Renal cortex interstitium (tissue), 11 donors: Measurements from ENCODE around the gene FCMR. TPM values are rescaled to one million over a fixed set of nuclear protein-coding genes. Genes with fewer than 3 reads are reported as not detected.

ENCODE experiments used
- DNase-seq, 11 donors: peaks; one replicate each; pipeline ENCODE4 v3.0.0-alpha.2; 2013; ENCODE audit warnings: low read depth in 9 of 11, low spot score in 4 of 11; ENCODE audit errors: extremely low read depth in 1 of 11
- polyA plus RNA-seq, 3 donors: library from polyadenylated mRNA; unstranded; fragments of 120-200 nt; gene quantifications; one replicate each; pipeline ENCODE4 v1.2.1, GENCODE V29; 2013; ENCODE audit not compliant: insufficient read length in 3 of 3

Gene FCMR
- polyA plus RNA-seq, 3 donors = 1.6 to 1.8 (median 1.7) TPM

DNA sequence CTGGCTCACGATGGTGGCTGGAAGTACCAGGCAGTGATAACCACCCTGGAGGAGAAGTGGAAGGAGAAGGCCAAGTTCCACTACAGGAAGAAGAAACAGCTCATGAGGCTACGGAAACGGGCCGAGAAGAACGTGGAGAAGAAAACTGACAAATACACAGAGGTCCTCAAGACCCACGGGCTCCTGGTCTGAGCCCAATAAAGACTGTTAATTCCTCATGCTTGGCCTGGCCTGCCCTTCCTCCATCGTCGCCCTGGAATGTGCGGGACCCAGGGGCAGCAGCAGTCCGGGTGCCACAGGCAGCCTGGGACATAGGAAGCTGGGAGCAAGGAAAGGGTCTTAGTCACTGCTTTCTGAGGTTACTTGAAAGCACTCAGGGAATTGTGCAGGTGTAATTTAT lies 13.7 kb downstream of the FCMR start:
- no peak for DNase-seq

DNA sequence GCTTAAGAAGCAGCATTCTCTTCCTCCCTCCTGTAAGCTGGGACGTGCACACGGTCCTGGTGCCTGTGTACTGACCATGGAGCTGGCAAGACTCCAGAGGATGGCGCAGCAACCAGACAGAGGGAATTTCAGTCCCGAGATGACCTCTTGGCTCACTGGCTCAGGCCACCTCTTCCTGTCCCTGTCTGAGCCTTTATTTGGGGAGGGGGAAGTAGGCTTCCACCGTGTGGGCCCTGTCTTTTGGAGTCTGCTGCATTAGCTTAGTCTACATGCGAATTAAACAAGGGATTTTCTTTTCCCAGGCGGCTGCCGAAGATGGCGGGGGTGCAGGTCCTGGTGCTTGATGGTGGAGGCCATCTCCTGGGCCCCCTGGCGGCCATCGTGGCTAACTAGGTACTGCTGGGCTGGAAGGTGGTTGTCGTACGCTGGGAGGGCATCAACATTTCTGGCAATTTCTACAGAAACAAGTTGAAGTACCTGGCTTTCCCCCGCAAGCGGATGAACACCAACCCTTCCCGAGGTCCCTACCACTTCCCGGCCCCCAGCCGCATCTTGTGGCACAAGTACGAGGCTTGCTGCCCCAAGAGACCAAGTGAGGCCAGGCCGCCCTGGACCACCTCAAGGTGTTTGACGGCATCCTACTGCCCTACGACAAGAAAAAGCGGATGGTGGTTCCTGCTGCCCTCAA lies 14.3 kb downstream of the FCMR start:
- DNase-seq = no peak

DNA sequence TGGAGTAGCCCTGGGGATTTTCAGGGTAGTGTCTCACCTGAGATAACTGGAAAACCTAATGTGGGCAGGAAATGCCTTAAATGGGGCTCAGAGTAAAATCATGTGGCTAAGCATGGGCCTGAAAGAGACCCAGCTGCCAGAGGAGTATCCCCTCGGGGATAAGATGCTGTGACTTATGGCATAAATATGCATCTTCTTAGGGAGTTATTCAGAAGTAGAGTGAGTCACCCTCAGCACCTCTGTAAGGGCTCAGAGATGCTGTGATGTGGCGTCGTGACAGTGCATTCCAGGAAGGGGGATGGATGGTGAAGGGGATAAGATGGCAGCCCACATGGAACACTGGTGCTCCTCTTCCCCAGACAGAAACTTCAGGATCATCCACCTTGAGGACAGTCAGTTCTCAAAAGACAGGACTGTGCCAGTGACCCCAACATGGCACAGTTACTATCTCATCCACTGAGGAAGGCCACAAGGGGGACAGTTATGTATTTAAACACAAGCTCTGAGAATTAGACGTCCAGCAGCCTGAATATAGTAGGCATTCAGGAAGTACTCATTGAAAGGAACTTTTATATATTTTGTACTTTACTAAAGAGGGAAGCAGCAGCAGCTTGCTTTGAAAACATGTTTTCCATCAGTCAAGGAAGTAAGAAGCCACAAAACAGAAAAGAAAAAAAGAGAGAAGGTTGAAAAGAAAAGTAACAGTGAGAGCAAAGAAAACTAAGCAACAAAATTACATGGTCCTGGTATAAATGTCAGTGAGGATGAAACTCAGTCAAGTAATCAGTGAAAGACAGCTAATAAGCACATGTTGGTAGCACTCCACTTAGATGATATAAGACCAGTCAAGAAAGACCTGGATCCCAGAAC lies 16.2 kb downstream of the FCMR start:
- no peak for DNase-seq

DNA sequence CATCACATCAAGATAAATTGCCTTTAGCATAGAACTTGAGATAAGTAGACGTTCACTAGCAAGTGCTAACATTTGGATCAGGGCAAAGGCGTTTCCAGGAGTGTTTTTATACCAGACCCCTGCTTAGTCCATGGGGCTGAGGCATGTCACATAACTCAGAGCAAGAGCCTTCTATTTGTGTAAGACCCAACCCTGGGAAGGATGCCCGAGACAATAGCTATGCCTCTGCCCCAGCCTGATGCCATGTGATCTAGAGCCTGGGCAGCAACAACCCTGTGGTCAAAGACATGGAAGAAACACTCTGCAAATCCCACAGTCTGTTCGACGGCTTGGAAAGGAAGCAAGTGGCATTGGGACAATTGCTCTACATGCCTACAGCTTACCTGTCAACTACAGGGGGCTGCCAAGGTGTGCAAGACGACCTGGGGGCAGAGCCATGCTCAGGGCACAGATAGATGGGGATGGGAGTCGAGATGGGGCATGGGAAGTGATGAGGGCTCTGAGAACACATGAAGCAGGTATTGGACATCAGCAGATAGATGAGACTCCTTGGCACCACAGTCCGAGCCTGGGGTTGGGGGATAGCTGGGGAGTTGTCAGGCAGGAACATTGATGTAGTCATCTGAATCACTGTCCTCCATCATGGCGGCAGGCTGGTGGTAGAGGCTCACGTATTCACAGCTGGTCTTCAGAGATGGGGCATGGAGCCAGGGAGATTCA lies 17.2 kb downstream of the FCMR start:
- no peak for DNase-seq

DNA sequence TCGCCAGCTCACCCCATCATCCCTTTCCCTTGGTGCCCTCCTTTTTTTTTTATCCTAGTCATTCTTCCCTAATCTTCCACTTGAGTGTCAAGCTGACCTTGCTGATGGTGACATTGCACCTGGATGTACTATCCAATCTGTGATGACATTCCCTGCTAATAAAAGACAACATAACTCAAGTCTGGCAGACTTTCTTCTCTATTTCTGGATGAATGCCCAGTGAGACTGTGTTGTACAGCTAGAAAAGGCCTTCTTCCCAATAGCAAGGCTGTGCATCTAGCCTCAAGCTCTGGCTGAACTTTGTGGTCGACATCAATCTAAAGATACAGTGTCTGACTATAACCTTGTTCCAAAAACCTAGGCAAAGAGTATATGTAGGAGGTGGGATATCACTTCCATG lies 18.1 kb downstream of the FCMR start:
- no peak for DNase-seq

DNA sequence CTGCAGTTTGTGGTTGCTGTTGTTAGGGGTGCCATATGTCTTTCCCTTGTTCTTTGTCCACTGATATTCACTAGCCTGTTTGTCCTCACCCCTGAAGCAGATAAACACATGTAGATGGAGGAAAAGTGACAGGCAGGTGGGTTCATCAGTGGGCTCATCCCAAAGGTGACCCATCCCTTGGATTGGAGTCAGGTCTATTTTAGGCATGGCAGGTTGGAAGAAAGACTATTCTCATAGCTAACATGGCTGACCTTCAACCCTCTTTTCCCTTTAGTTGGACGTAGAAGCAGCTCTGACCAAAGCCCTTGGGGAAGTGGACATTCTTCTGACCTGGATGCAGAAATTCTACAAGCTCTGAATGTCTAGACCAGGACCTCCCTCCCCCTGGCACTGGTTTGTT lies 19.0 kb downstream of the FCMR start:
- DNase-seq = no peak

DNA sequence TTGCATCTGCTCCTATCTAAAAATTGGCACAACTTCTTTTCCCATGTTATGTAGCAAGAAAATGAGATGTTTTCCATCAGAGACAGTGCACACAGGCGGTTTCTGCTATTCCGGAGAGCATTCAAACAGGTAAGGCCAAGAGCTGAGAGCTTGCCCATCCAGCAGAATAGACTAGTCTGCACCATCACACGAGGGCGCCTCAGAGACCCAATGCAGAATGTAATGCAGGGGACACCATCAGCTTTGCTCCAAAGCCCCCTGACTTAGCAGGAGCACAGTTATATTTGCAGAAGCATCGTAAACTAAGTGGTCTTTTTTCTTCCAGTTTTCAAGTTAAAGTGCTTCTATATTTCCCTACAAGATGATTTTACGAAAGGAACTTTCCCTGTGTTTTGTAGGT lies 19.8 kb downstream of the FCMR start:
- DNase-seq = no peak

DNA sequence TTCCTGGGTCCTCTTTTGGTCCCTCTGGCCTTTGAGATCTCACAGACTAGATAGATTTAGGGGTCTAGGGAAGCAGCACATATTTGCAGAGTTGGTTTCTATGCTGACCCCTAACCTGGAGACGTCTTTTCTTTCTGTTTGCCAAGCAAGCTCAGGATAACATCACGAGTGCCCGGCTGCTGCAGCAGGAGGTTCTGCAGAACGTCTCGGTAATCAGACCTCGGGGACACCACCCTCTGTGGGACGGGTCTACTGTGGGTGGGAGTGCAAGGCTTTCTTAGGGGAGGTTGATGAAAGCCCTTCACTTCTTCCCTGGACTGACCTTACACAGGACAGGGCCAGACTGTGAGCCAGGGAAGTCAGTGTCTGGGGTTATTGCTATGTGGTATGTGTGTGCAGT lies 21.6 kb downstream of the FCMR start:
- no peak for DNase-seq

DNA sequence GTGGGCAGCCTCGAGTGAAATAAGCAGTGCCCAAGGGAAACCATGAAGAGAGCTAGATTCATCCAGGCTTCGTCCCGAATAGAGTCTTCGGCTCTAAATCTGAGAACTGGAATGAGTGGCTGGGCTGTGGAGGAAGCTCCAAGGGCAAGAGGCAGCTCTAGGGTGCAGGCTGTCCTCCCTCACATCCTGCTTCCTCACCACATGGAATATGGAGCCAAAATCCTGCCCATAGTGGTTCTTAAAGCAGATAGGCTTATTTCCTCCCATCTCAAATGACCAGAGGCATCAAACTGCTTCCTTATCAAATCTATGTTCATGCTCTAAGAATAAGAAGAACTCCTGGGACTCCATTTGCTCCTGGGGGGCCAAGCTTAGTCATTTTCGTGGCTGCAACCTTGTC lies 22.0 kb downstream of the FCMR start:
- DNase-seq = no peak

DNA sequence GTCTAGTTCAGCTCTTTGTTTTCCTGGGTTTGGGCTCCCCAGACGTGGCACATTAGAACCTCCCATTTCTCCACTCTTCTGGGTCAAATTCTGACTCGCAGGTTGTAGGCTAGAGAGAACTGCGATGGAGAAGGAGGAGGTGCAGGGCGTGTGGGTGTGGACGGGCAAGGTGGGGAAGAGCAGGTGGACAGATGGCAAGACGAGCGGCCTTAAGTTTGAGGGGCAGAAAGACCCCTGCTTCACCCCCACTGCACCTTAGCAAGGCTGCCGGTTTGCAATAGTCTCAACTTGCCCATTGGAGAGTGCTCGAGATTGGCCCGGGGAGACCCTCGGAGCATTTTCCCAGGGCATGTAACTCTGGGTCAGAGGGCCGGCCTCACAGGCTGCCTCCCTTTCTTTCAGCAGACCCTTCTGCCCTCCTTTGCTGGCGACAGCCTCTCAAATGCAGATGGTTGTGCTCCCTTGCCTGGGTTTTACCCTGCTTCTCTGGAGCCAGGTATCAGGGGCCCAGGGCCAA lies 22.8 kb downstream of the FCMR start:
- no peak for DNase-seq

DNA sequence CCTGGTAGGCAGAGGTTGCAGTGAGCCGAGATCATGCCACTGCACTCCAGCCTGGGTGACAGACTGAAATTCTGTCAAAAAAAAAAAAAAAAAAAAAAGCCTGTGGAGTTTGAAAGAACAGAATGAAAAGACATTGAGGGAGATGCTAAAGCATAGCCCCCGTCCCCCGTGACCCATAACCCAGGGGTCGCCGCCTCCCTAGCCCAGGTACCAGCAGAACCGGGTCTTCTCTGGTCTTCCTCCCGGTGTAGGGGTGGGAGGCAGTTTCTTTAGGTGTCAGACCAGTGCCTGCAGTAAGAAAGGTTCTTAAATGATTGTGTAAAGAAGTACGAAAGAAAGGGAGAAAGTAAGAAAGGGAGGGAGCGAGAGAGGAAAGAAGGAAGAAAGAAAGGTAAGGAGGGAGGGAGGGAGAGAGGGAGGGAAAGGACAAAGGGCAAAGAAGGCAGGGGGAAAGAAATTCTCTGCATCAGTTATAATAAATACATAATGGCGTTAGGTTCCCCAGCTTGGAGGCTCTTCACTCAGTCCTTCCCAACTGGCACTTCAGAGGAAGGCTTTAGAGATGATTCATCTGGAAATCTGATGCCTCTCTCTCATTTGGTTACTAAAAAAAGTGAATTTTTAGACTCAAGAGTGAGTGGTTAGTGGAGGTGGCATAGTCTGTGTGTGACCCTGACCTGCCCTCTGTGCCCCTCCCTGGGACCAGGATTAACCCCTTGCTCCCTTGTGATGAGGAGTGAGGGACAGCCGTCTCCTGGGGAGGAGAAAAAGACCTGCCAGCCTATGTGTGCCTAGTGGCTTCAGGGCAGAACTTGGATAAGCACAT lies 23.4 kb downstream of the FCMR start:
- DNase-seq = no peak

DNA sequence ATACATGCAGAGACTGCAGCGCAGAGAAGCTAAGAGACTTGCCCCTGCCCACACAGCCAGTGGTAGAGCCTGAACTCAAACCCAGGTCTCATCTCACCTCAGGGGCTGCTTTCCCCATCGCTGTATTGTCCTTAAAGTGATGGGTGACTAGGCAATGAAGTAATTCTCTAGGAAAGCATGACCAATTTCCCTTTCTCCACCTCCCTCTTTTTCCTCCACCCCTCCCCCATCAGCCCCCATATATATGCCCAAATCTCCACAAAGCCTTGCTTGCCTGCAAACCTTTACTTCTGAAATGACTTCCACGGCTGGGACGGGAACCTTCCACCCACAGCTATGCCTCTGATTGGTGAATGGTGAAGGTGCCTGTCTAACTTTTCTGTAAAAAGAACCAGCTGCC lies 24.6 kb downstream of the FCMR start, which contains the start of gene IL24:
TSS of gene IL24 (plus strand) at position 269 of the 400 bp plus-strand sequence. CDS start 390 bp downstream, outside the sequence.
- no peak for DNase-seq

DNA sequence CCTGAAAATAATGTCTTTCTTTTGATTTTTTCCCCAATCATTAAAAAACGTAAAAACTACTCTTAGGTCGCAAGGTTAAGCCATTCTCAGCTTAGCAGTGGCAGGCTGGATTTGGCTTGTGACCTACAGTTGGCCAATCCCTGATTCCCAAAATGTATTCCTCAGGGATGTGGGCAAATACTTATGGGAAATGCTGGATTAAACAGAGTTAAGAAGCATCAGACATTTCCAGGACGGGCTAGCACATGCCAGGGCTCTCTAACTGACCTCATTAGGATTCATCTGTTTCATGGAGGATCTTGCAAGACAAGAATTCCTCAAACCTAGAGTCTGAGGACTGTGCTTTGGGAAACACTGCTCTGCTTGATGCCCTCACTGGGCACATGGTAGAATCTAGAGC lies 25.5 kb downstream of the FCMR start:
- no peak for DNase-seq

DNA sequence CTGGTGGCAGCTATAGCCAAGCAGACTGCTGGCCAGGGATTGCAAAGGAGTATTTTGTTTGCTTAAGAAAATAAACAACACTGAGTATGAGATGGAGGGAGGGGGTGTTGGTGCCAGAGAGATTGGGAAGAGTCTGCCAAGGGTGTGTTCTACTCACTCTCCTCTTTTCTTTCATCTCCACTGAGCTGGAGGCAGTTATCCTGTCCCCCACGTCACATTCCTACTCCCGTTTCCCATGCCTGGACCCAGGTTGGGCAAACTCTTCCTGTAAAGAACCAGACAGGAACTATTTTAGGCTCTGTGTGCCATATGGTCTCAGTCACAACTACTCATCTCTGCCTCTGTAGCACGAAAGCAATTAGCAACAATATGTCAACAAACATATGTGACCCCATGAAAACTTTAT lies 25.9 kb downstream of the FCMR start:
- peak in 2 of 11 donors; percentile 29 to 39 for DNase-seq

DNA sequence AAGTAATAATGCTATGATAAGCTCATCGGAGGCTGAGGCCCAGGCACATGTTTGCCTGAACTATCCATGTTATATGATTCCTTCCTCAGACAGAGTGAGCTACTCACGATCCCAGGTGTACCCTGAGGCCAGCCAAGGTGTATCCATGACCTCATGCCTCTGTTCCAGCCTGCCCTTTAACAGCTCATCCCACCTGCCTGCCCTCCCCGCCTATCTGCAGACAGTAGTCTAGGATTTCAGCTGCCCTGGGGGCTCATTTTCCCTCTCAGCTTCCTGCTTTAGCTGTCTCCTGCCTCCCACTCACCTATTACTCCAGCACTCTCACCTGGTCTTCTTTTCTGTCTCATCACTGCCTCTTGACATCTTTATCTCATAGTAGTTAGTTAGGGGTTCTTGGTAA lies 26.4 kb downstream of the FCMR start:
- DNase-seq = no peak

DNA sequence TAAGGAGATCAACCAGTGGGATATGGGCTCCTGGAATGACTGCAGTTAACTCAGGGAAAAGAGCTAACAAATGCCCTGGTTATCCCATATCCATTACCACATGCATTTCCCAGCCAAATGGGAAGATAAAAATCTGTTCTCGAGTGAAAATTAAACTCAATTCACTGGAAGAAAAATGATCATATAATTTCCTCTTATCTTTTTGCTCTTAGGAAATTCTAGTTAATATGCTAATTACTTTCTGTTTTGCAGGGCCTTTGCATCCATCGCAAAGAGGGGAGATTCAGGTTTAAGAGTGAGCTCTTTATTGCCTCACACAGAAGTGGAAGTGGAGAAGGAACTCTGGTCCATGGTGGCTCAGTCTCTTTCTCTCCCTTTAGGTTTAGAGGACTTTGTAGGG lies 28.4 kb downstream of the FCMR start:
- no peak for DNase-seq

DNA sequence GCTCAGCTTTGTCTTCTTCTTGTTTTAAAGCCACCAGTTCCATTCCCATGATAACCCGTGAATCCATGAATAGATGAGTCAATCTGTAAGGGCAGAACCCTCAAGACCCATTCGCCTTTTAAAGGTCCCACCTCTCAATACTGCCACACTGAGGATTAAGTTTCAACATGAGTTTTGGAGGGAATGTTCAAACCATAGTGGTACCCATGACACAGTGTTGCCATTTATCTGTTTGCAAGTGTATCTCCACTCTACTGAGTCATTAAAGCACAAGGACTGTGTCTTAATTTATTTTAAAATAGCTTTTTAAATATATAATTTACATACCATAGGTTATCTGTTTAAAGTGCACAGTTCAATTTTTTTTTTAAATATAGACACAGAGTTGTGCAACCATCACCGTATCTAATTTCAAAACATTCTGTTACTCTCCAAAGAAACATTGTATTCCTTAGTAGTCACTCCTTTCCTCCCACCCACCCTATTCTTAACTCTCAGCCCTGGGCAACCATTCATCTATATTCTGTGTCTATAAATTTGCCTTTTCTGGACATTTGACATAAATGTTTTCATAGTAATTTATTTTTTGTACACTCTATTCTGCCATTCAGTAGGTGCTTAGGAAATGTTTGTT lies 29.3 kb downstream of the FCMR start:
- DNase-seq = no peak

DNA sequence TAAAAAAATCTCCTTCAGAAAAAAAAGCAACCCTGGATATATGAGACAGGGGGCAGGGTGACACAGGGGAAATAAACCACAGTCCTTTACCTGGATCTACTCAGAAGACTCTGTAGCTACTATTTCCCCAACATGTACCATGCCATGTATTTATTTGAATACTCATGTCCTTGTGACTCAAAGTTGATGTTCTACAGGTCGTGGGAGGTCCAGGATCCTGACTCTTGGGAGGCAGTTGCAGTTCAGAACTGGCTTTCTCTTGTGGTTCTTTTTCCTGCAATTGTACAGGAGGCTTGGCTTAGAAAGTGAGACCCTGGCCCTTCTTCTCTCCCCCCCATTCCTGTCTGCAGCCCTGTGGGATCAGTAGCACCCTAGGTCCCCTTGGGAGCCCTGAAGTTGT lies 30.3 kb downstream of the FCMR start:
- DNase-seq = no peak
